ENCODE results near the gene MFN2.
A peak's percentile ranks its signal among the peaks of the same experiment; 100 is the strongest.

GRCh38 chr1:11967028-11967547 is 13.2 kb upstream of the MFN2 start:
- TF ChIP-seq CTCF (IDR thresholded peaks at IDR 0.05; ENCODE audit: borderline replicate concordance, extremely low read depth, low read length, poor library complexity, severe bottlenecking) (peak; percentile 27), EZH2 (IDR thresholded peaks at IDR 0.05; ENCODE audit: borderline replicate concordance, low read depth, low read length, severe bottlenecking) (no peak)
